ENCODE results near the gene FFAR4.

FFAR4 gene

DNA sequence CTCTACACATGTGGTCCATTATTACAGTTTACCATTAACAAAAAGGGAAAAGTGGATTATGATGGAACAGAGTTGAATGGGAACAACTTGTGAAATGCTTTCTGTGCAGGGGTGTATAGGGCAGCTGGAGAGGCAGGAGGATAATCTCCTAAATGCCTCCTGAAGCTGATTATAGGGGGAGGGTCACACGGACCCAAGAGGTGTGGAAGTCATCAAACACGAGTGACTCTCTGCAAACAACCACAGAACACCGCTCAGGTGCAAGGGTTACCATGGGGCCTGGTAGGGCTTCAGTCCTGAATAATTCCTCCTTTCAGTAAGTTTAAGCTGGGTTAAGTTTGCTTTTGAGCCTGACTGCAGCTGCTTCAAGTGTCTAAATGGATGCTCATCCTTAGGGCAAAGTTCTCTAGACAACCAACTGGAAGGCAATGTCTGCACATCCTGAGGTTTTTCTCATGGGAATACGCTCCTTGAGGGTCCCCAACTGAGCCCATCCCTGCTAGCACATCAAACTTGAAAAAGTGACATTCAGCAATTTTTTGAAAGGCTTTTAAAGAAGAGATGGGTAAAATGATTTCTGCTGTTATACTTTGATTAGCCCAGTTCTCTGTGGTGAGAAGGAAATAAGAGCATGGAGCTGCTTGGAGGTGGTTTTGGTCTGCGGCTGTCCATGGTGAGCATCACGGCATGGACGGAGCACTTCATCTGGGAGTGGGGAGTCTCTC, 47.8 kb downstream of the FFAR4 start:
- TF ChIP-seq, protein P1, sequence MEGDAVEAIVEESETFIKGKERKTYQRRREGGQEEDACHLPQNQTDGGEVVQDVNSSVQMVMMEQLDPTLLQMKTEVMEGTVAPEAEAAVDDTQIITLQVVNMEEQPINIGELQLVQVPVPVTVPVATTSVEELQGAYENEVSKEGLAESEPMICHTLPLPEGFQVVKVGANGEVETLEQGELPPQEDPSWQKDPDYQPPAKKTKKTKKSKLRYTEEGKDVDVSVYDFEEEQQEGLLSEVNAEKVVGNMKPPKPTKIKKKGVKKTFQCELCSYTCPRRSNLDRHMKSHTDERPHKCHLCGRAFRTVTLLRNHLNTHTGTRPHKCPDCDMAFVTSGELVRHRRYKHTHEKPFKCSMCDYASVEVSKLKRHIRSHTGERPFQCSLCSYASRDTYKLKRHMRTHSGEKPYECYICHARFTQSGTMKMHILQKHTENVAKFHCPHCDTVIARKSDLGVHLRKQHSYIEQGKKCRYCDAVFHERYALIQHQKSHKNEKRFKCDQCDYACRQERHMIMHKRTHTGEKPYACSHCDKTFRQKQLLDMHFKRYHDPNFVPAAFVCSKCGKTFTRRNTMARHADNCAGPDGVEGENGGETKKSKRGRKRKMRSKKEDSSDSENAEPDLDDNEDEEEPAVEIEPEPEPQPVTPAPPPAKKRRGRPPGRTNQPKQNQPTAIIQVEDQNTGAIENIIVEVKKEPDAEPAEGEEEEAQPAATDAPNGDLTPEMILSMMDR (conservative IDR thresholded peaks at IDR 0.05; ENCODE audit: control insufficient read depth, insufficient read depth, low read depth, low read length), result no peak
- no peak for DNase-seq (ENCODE audit: low read depth)
- no peak overlapping the region for H3K4me3 ChIP-seq (ENCODE audit: control insufficient read depth, low read depth, low read length)

DNA sequence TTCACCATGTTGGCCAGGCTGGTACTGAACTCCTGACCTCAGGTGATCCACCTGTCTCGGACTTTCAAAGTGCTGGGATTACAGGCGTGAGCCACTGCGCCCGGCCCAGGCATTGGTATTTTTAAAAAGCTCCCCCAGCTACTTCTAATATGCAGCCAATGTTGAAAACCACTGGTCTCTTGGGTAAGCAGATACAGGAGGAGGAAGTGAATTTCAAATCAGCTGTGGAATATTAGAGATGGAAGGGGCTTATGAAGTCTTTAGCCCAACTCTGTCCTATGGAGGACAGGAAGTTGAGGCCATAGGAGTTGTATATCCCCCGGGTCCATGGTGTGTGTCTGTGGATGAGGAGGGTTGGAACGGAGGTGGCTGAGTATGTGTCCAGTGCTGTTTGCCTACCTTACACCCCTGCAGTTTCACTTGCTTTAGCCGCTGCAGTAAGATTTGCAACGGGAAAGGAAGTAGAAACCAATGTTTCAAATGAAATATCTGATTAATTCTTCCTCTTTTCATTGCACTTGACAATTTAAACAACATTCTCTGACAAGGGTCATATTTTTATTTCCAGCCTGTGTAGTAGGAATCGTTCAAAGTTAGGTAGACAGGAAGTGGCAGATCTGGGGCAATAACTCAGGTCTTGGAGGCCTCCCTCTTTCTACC, 49.2 kb downstream of the FFAR4 start:
- TF ChIP-seq, protein P1 (conservative IDR thresholded peaks at IDR 0.05; ENCODE audit: control insufficient read depth, insufficient read depth, low read depth, low read length), result no peak
- DNase-seq (ENCODE audit: low read depth), result no peak
- no peak overlapping the region for H3K4me3 ChIP-seq (ENCODE audit: control insufficient read depth, low read depth, low read length)

DNA sequence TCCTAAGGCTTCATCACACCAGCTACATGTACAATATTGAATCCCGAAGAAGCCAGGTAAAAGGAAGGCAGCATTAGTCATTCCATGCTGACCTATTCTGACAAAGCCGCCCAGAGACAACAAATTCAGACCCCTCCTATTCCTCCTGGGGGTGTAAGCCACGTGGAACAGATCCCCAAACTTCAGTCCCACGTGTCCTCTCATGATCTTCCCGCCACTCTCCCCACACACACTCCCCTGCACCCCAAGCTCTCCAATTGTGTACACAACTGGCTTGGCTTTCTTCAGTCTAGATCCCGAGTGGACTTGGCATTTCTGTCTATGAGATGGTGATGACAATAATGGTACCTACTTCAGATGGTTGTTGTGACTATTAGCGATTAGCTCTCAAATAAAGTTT, 54.5 kb downstream of the FFAR4 start:
- H3K4me3 ChIP-seq (ENCODE audit: control insufficient read depth, low read depth, low read length), result no peak overlapping the region
- DNase-seq (ENCODE audit: low read depth), result no peak
- TF ChIP-seq, protein P1 (conservative IDR thresholded peaks at IDR 0.05; ENCODE audit: control insufficient read depth, insufficient read depth, low read depth, low read length), result no peak

DNA sequence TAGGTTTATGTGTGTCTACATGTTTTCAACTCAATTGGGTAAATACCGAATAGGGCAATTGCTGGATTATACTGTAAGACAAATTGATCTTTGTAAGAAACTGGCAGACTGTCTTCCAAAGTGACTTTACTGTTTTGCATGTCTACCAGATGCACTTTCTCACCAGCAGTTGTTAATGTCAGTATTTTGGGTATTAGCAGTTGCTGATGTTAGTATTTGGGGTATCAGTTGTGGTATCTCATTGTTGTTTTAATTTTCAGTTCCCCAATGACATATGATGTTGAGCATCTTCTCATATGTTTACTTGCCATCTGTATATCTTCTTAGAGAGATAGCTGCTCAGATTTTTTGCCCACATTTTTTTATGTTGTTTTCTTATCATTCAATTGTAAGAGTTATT, 56.5 kb downstream of the FFAR4 start:
- no peak for DNase-seq (ENCODE audit: low read depth)
- TF ChIP-seq, protein P1 (conservative IDR thresholded peaks at IDR 0.05; ENCODE audit: control insufficient read depth, insufficient read depth, low read depth, low read length), result no peak
- H3K4me3 ChIP-seq (ENCODE audit: control insufficient read depth, low read depth, low read length), result no peak overlapping the region

DNA sequence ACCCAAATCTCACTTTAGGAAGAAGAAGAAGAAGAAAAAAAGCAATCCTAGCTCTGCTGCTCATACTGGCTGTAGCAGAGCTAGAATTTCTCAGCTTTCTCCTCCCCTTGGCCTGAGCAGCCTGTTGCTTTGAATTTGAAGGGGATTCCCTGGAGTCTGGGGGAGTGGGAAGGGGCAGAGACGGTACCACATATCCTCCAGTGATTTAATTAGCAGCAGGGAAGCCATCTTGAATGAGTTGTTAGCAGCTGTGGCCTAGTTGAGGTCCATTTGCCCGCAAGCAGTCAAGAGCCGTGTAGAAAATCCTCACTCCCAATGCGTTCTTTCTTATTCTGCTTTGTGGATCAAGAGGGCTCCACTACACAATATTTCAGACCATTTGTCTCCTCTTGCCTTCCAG, 62.4 kb downstream of the FFAR4 start:
- no peak overlapping the region for H3K4me3 ChIP-seq (ENCODE audit: control insufficient read depth, low read depth, low read length)
- TF ChIP-seq, protein P1 (conservative IDR thresholded peaks at IDR 0.05; ENCODE audit: control insufficient read depth, insufficient read depth, low read depth, low read length), result no peak
- DNase-seq (ENCODE audit: low read depth), result no peak

DNA sequence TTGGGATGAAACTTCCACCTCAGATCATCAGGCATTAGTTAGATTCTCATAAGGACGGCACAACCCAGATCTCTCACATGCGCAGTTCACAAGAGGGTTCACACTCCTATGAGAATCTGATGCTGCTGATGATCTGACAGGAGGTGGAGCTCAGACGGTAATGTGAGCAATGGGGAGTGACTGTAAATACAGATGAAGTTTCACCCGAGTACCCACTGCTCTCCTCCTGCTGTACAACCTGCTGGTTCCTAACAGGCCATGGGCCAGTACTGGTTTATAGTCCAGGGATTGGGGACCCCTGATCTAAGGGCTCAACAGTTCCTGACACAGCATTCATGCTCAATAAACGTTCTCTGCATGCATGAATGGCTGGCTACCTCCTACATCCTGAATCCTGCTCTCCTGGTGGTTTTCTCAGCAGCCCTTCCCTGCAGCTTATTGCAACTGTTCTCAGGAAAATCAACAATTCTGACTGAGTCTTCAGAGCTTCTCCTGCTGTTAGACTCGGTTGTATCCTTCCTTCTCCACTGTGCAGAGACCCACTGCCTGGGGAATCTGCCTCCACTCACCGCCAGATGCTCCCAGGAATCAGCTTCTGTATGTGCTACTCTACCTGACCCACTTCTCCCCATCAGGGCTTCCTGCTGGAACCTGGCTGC, 63.3 kb downstream of the FFAR4 start:
- TF ChIP-seq, protein P1 (conservative IDR thresholded peaks at IDR 0.05; ENCODE audit: control insufficient read depth, insufficient read depth, low read depth, low read length), result no peak
- H3K4me3 ChIP-seq (ENCODE audit: control insufficient read depth, low read depth, low read length), result no peak overlapping the region
- DNase-seq (ENCODE audit: low read depth), result no peak
